Keratinocyte (primary cell): ENCODE measurements around the gene ZNF365. TPM values are rescaled to one million over a fixed set of nuclear protein-coding genes. Genes with fewer than 3 reads are reported as not detected.

Experiments
- DNase-seq: peaks from one replicate; pipeline ENCODE4 v3.0.0-alpha.2; 2011; ENCODE audit warnings: low read depth, missing footprints, low spot score
- FAIRE-seq: peaks from 2 replicates; lab custom pipeline; 2011; peaks lifted over from hg19 to GRCh38; lab: Jason Lieb, UNC
- H2AFZ ChIP-seq: 2 replicates; pipeline ENCODE4 v1.6.0; 2012; ENCODE audit warnings: low read length, control low read depth, inconsistent platforms; ENCODE audit not compliant: control insufficient read depth
- H3K27ac ChIP-seq: 2 replicates; pipeline ENCODE4 v1.5.1; 2011; ENCODE audit warnings: low read length; ENCODE audit not compliant: control insufficient read depth, insufficient read depth
- H3K27me3 ChIP-seq: 3 replicates; pipeline ENCODE4 v1.6.0; 2011; ENCODE audit warnings: low read length; ENCODE audit not compliant: control insufficient read depth, insufficient read depth; ENCODE audit errors: extremely low read depth
- H3K36me3 ChIP-seq, 2 experiments: 2 replicates in 1 of 2; 3 replicates in 1 of 2; pipeline ENCODE4 v1.5.1; 2011; ENCODE audit warnings: low read length in 2 of 2, mild to moderate bottlenecking in 1 of 2; ENCODE audit not compliant: control insufficient read depth in 2 of 2, insufficient read depth in 2 of 2; ENCODE audit errors: extremely low read depth in 1 of 2
- H3K4me1 ChIP-seq: 3 replicates; pipeline ENCODE4 v1.5.1; 2011; ENCODE audit warnings: low read length; ENCODE audit not compliant: control insufficient read depth, insufficient read depth; ENCODE audit errors: extremely low read depth
- H3K4me2 ChIP-seq: 3 replicates; pipeline ENCODE4 v1.6.0; 2011; ENCODE audit warnings: low read depth, low read length; ENCODE audit not compliant: control insufficient read depth, insufficient read depth; ENCODE audit errors: extremely low read depth
- H3K4me3 ChIP-seq, 3 experiments: fragments of 200-600 bp in 1 of 3; sonication (generic) in 1 of 3; 2 replicates in 2 of 3; 3 replicates in 1 of 3; pipeline ENCODE4 v1.5.1; 2011 to 2016; ENCODE audit warnings: low read length in 3 of 3, mild to moderate bottlenecking in 3 of 3, control low read depth in 2 of 3, inconsistent platforms in 1 of 3, low read depth in 1 of 3, mixed read lengths in 1 of 3, mixed run types in 1 of 3, moderate library complexity in 1 of 3; ENCODE audit not compliant: control insufficient read depth in 2 of 3, insufficient read depth in 2 of 3; ENCODE audit errors: extremely low read depth in 1 of 3
- H3K79me2 ChIP-seq: 2 replicates; pipeline ENCODE4 v1.6.0; 2012; ENCODE audit warnings: low read length; ENCODE audit not compliant: control insufficient read depth, insufficient read depth
- H3K9ac ChIP-seq: 3 replicates; pipeline ENCODE4 v1.6.0; 2011; ENCODE audit warnings: low read length; ENCODE audit not compliant: control insufficient read depth, insufficient read depth; ENCODE audit errors: extremely low read depth
- H3K9me1 ChIP-seq: 3 replicates; pipeline ENCODE4 v1.6.0; 2011; ENCODE audit warnings: low read length; ENCODE audit not compliant: control insufficient read depth, insufficient read depth; ENCODE audit errors: extremely low read depth
- H3K9me3 ChIP-seq: 2 replicates; pipeline ENCODE4 v1.5.1; 2012; ENCODE audit warnings: low read depth, low read length; ENCODE audit not compliant: control insufficient read depth
- H4K20me1 ChIP-seq: 3 replicates; pipeline ENCODE4 v1.6.0; 2011; ENCODE audit warnings: low read length; ENCODE audit not compliant: control insufficient read depth, insufficient read depth; ENCODE audit errors: extremely low read depth
- CTCF ChIP-seq, 3 experiments: IDR thresholded peaks in 1 of 3; conservative IDR thresholded peaks in 1 of 3; optimal IDR thresholded peaks in 1 of 3; 2 replicates in 2 of 3; 3 replicates in 1 of 3; pipeline versions ENCODE3 to v1.5.1; 2011; ENCODE audit warnings: low read length in 3 of 3, mild to moderate bottlenecking in 3 of 3, moderate library complexity in 2 of 3, control low read depth in 1 of 3, inconsistent platforms in 1 of 3; ENCODE audit not compliant: insufficient read depth in 2 of 3; ENCODE audit errors: extremely low read depth in 1 of 3
- EZH2 ChIP-seq: IDR thresholded peaks from one replicate; pipeline ENCODE4 v1.6.1; 2012; ENCODE audit warnings: inconsistent platforms, mild to moderate bottlenecking, low read length, moderate library complexity
- dilution Hi-C: fragments of 300-500 bp; cut with MboI; formaldehyde crosslinking; loops from one replicate; pipeline ENCODE4 v1.7.0; 2020; ENCODE audit warnings: low sequenced_read_pairs; ENCODE audit not compliant: extremely low pct_ligation_motif_present
- polyA plus RNA-seq, 5 experiments: library from polyadenylated mRNA; depleted of rRNA in 3 of 5; stranded (reverse) in 3 of 5; stranded (forward) in 1 of 5; unstranded in 1 of 5; fragments of >200 nt; gene quantifications; 1 replicate in 1 of 5; 2 replicates in 3 of 5; 3 replicates in 1 of 5; pipeline versions ENCODE4 v1.2.1 to v1.2.3, GENCODE V29; 2011 to 2012; ENCODE audit warnings: missing spikeins in 2 of 5, low read depth in 1 of 5, low replicate concordance in 1 of 5

Gene ZNF365
- polyA plus RNA-seq, 1 donor (not counting 4 experiments of a cell fraction or from before 2014, with no cell fraction given), result 15.9 TPM

- TF ChIP-seq EZH2 (no peak), CTCF (optimal IDR thresholded peaks at IDR 0.05 in 1 of 3, IDR thresholded peaks at IDR 0.05 in 1 of 3, conservative IDR thresholded peaks at IDR 0.05 in 1 of 3; ENCODE audit: extremely low read depth in 1 of 3, insufficient read depth in 2 of 3, low read length in 3 of 3) (no peak)
- H3K9me1 ChIP-seq, result no peaks in the 10 kb centered on the region
- no peaks in the 10 kb centered on the region for H4K20me1 ChIP-seq
- dilution Hi-C loops, result no loop called here
- DNase-seq (no peak), FAIRE-seq (no peak)
- peaks cover 2% of the 10 kb centered on the region for H3K9me3 ChIP-seq
- H3K36me3 ChIP-seq, result no peaks in the 10 kb centered on the region
- H3K9ac ChIP-seq, result no peak overlapping the region
- no peak overlapping the region for H2AFZ ChIP-seq
- H3K4me3 ChIP-seq, result no peak overlapping the region
- H3K27ac ChIP-seq, result no peak overlapping the region
- peaks cover 14% of the 10 kb centered on the region for H3K4me1 ChIP-seq
- H3K27me3 ChIP-seq, result no peaks in the 10 kb centered on the region
- no peak overlapping the region for H3K4me2 ChIP-seq
- H3K79me2 ChIP-seq, result no peaks in the 10 kb centered on the region
Observed at GRCh38 chr10:62332406-62332805, 41.8 kb upstream of the ZNF365 start.

- Histone ChIP-seq H3K9me3 (peaks cover 2% of the 10 kb centered on the region), H3K9me1 (no peaks in the 10 kb centered on the region), H3K27me3 (no peaks in the 10 kb centered on the region), H3K4me3 (no peak overlapping the region), H3K36me3 (no peaks in the 10 kb centered on the region), H4K20me1 (no peaks in the 10 kb centered on the region), H3K4me1 (peaks cover 14% of the 10 kb centered on the region), H3K27ac (no peak overlapping the region), H2AFZ (no peak overlapping the region), H3K79me2 (no peaks in the 10 kb centered on the region), H3K4me2 (no peak overlapping the region), H3K9ac (no peak overlapping the region)
- no peak for DNase-seq
- dilution Hi-C loops, result no loop called here
- no peak for FAIRE-seq
- TF ChIP-seq EZH2 (no peak), CTCF (optimal IDR thresholded peaks at IDR 0.05 in 1 of 3, IDR thresholded peaks at IDR 0.05 in 1 of 3, conservative IDR thresholded peaks at IDR 0.05 in 1 of 3; ENCODE audit: extremely low read depth in 1 of 3, insufficient read depth in 2 of 3, low read length in 3 of 3) (no peak)
Observed at GRCh38 chr10:62333135-62333889, 40.9 kb upstream of the ZNF365 start.
